Stimulated activated effector memory CD8-positive, alpha-beta T cell treated with anti-CD3 and anti-CD28 coated beads, Interleukin-12 subunit alpha, Interleukin-12 subunit beta, amount 100 ng/mL, for 72 hours (primary cell): ENCODE results near the gene CCDC85A.
"Not testable (repeated sequence)": the region's sequence is repeated elsewhere in the genome, so short reads cannot be mapped to it uniquely, and the experiment has no call there.

Experiments
- ATAC-seq: fragments of 150-1000 bp; cut with Tn5 transposase; 2 replicates; pipeline ENCODE4 v1.10.0; 2021
- DNase-seq, 2 donors: peaks; one replicate each; pipeline ENCODE4 v3.0.0; 2021 to 2022; ENCODE audit warnings: low spot score in 2 of 2
- H3K27ac Mint-ChIP-seq: one replicate; pipeline ENCODE4 v1.8.0; 2022; ENCODE audit warnings: mild to moderate bottlenecking, mixed read lengths
- H3K36me3 Mint-ChIP-seq: one replicate; pipeline ENCODE4 v1.8.0; 2022; ENCODE audit warnings: mild to moderate bottlenecking, mixed read lengths
- H3K4me1 Mint-ChIP-seq: one replicate; pipeline ENCODE4 v1.8.0; 2022; ENCODE audit warnings: mixed read lengths
- H3K4me3 Mint-ChIP-seq: one replicate; pipeline ENCODE4 v1.8.0; 2022; ENCODE audit warnings: mild to moderate bottlenecking, mixed read lengths
- H3K9me3 Mint-ChIP-seq: one replicate; pipeline ENCODE4 v1.8.0; 2022; ENCODE audit warnings: mixed read lengths

The CCDC85A gene

GRCh38 chr2:56183643-56184499 is at the start of gene CCDC85A:
Gene CCDC85A, plus strand, starts transcription at chr2:56183990. Its CDS starts 635 bp downstream, at chr2:56184625.
- no peak within 1 kb of the TSS for H3K27ac Mint-ChIP-seq
- H3K4me3 Mint-ChIP-seq = peak within 1 kb of the TSS; percentile 16
- H3K36me3 Mint-ChIP-seq = no peaks in the 10 kb centered on the region
- DNase-seq (peak; percentile 40 to 73), ATAC-seq (peak; percentile 79)
- H3K4me1 Mint-ChIP-seq = peaks cover 13% of the 10 kb centered on the region
- no peaks in the 10 kb centered on the region for H3K9me3 Mint-ChIP-seq

- H3K9me3 Mint-ChIP-seq = no peaks in the 10 kb centered on the region
- no peak for ATAC-seq
- H3K27ac Mint-ChIP-seq = no peak overlapping the region
- DNase-seq = no peak
- H3K4me1 Mint-ChIP-seq = no peaks in the 10 kb centered on the region
- no peak overlapping the region for H3K4me3 Mint-ChIP-seq
- no peaks in the 10 kb centered on the region for H3K36me3 Mint-ChIP-seq
Measured at GRCh38 chr2:56134861-56135260, 48.9 kb upstream of the CCDC85A start.

GRCh38 chr2:56142497-56143061 is 41.2 kb upstream of the CCDC85A start:
- not testable (repeated sequence) for H3K27ac Mint-ChIP-seq, DNase-seq, H3K4me3 Mint-ChIP-seq, H3K9me3 Mint-ChIP-seq, H3K36me3 Mint-ChIP-seq, H3K4me1 Mint-ChIP-seq, ATAC-seq

DNA sequence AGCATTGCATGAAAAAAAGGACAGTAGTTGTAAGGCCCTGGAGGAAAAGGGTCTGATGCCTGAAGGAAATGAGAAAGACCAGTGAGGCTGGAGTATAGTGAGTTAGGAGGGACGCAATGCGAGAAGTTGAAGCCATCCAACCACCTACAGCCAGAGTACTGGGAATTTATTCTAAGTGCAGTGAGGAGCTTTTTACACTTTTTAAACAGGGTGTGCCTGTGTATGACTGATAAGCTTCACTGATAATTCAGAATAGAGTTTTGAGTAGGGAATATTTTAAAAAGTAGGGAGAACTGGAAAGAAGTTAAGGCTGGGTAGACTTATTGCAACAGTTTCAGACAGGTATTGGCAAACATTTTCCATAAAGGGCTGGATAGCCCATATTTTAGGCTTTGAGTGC is 35.9 kb upstream of the CCDC85A start:
- H3K36me3 Mint-ChIP-seq = no peaks in the 10 kb centered on the region
- DNase-seq = no peak
- H3K4me1 Mint-ChIP-seq = no peaks in the 10 kb centered on the region

GRCh38 chr2:56148825-56149224 is 35.0 kb upstream of the CCDC85A start:
- H3K9me3 Mint-ChIP-seq = peaks cover under 1% of the 10 kb centered on the region
- H3K27ac Mint-ChIP-seq = no peak overlapping the region
- no peak overlapping the region for H3K4me3 Mint-ChIP-seq
- no peaks in the 10 kb centered on the region for H3K4me1 Mint-ChIP-seq
- no peaks in the 10 kb centered on the region for H3K36me3 Mint-ChIP-seq
- ATAC-seq (no peak), DNase-seq (no peak)

More for the DNA sequence above, 35.9 kb upstream of the CCDC85A start:
- H3K9me3 Mint-ChIP-seq = peaks cover 6% of the 10 kb centered on the region
- H3K4me3 Mint-ChIP-seq = no peak overlapping the region
- ATAC-seq = no peak
- H3K27ac Mint-ChIP-seq = no peak overlapping the region

- Mint-ChIP-seq H3K27ac (no peak overlapping the region), H3K4me3 (no peak overlapping the region), H3K9me3 (no peaks in the 10 kb centered on the region), H3K4me1 (no peaks in the 10 kb centered on the region), H3K36me3 (no peaks in the 10 kb centered on the region)
- ATAC-seq (no peak), DNase-seq (no peak)
Measured at GRCh38 chr2:56151841-56152240, 31.9 kb upstream of the CCDC85A start.

- DNase-seq (no peak), ATAC-seq (no peak)
- no peaks in the 10 kb centered on the region for H3K36me3 Mint-ChIP-seq
- no peak overlapping the region for H3K27ac Mint-ChIP-seq
- H3K4me3 Mint-ChIP-seq = no peak overlapping the region
- peaks cover 2% of the 10 kb centered on the region for H3K9me3 Mint-ChIP-seq
- H3K4me1 Mint-ChIP-seq = no peaks in the 10 kb centered on the region
Measured at GRCh38 chr2:56155188-56155587, 28.6 kb upstream of the CCDC85A start.

DNA sequence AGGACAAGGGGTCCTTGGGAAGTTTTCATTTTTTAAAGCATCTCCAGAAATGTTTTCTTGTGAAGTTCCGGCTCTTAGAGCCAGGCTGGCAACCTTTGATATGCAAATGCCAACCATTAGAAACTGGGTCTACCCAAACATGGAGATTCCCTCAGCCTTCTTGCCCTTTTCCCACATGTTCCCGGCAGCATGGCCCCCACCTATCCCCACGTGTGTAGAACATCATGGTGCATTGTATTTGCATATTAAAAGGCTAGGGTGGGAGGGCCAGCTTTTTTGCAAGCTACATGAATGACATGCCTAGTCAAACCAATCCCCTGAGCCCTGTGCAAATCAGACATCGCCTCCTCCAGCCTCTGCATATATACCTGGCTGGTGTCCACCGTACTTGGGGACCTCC is 23.9 kb upstream of the CCDC85A start:
- not testable (repeated sequence) for DNase-seq, H3K36me3 Mint-ChIP-seq, H3K4me3 Mint-ChIP-seq, H3K27ac Mint-ChIP-seq, H3K9me3 Mint-ChIP-seq, H3K4me1 Mint-ChIP-seq, ATAC-seq

- Mint-ChIP-seq H3K36me3 (no peaks in the 10 kb centered on the region), H3K27ac (no peak overlapping the region)
Measured at GRCh38 chr2:56167616-56168562, 15.9 kb upstream of the CCDC85A start.

DNA sequence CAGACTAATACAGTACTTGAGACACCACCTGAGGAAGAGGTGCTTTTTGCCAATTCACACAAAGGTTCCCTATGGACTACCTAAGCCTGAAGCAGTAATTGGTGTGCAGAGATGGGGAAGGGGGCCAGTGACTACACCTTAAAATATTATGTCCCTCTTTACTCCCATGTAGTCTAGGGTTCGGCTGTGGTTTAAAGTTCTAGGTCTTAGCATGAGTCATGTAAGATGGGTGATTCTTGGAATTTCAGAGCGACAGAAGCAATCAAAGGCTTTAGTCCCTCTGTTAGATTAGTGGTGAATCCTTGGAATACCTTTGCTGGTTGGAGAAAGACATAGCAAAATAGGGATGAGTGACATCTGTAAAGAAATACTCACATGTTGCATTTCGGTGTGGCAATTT is 14.3 kb upstream of the CCDC85A start:
- Mint-ChIP-seq H3K9me3 (peaks cover 6% of the 10 kb centered on the region), H3K4me1 (no peaks in the 10 kb centered on the region), H3K36me3 (no peaks in the 10 kb centered on the region), H3K4me3 (no peak overlapping the region), H3K27ac (no peak overlapping the region)
- ATAC-seq (no peak), DNase-seq (no peak)

More at GRCh38 chr2:56167616-56168562, 15.9 kb upstream of the CCDC85A start:
- ATAC-seq (no peak), DNase-seq (no peak)
- Mint-ChIP-seq H3K4me3 (no peak overlapping the region), H3K4me1 (no peaks in the 10 kb centered on the region), H3K9me3 (peaks cover 6% of the 10 kb centered on the region)

DNA sequence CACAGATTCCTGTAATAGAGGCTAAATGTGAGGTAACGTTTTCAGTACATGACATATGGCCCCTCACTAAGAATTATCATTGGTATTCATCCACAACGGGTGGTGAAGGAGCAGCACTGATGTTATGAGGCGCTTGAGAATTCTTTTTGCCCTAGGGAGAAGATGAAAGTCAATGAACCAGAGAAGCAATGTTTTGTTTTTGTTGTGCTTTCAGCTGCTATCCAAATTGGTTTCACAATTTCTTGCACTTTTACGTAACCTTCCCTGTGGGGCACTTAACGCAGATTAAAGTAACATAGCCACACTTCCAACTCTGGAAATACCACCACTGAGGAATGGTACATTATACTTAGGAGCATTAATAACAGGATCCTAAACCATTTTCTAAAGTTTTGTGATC is 13.3 kb upstream of the CCDC85A start:
- ATAC-seq (no peak), DNase-seq (no peak)
- Mint-ChIP-seq H3K36me3 (no peaks in the 10 kb centered on the region), H3K4me3 (no peak overlapping the region), H3K4me1 (no peaks in the 10 kb centered on the region), H3K9me3 (peaks cover 6% of the 10 kb centered on the region), H3K27ac (no peak overlapping the region)

GRCh38 chr2:56170988-56171387 is 12.8 kb upstream of the CCDC85A start:
- Mint-ChIP-seq H3K9me3 (peaks cover 6% of the 10 kb centered on the region), H3K36me3 (no peaks in the 10 kb centered on the region), H3K4me1 (no peaks in the 10 kb centered on the region), H3K27ac (no peak overlapping the region), H3K4me3 (no peak overlapping the region)
- ATAC-seq = no peak
- DNase-seq = no peak

GRCh38 chr2:56175779-56176178 is 8.0 kb upstream of the CCDC85A start:
- Mint-ChIP-seq H3K36me3 (no peaks in the 10 kb centered on the region), H3K27ac (no peak overlapping the region), H3K4me3 (no peak overlapping the region), H3K9me3 (no peaks in the 10 kb centered on the region), H3K4me1 (no peaks in the 10 kb centered on the region)
- ATAC-seq (no peak), DNase-seq (no peak)

- Mint-ChIP-seq H3K4me3 (no peak overlapping the region), H3K36me3 (no peaks in the 10 kb centered on the region), H3K27ac (no peak overlapping the region), H3K9me3 (no peaks in the 10 kb centered on the region), H3K4me1 (no peaks in the 10 kb centered on the region)
- no peak for ATAC-seq
- no peak for DNase-seq
Measured at GRCh38 chr2:56177420-56178220, 6.2 kb upstream of the CCDC85A start.

- no peak overlapping the region for H3K27ac Mint-ChIP-seq
- H3K9me3 Mint-ChIP-seq = no peaks in the 10 kb centered on the region
- H3K4me3 Mint-ChIP-seq = no peak overlapping the region
- no peaks in the 10 kb centered on the region for H3K36me3 Mint-ChIP-seq
- DNase-seq (no peak), ATAC-seq (no peak)
- H3K4me1 Mint-ChIP-seq = peaks cover 6% of the 10 kb centered on the region
Measured at GRCh38 chr2:56179931-56180330, 3.9 kb upstream of the CCDC85A start.
